IgD-negative memory B cell (primary cell): Measurements from ENCODE around the gene DLL3. TPM values are rescaled to one million over a fixed set of nuclear protein-coding genes. Genes with fewer than 3 reads are reported as not detected.
"Not testable (repeated sequence)": the region's sequence is repeated elsewhere in the genome, so short reads cannot be mapped to it uniquely, and the experiment has no call there.

Experiments
- H3K27ac Mint-ChIP-seq, 3 donors: one replicate each; pipeline ENCODE4 v1.8.0; 2020 to 2022; ENCODE audit warnings: mild to moderate bottlenecking in 3 of 3, mixed read lengths in 3 of 3, moderate library complexity in 1 of 3
- H3K27me3 Mint-ChIP-seq: one replicate; pipeline ENCODE4 v1.8.0; 2021; ENCODE audit warnings: mixed read lengths
- H3K36me3 Mint-ChIP-seq: one replicate; pipeline ENCODE4 v1.8.0; 2020; ENCODE audit warnings: mild to moderate bottlenecking, mixed read lengths
- H3K4me1 Mint-ChIP-seq, 3 donors: one replicate each; pipeline ENCODE4 v1.8.0; 2020 to 2022; ENCODE audit warnings: mixed read lengths in 3 of 3, mild to moderate bottlenecking in 1 of 3
- H3K4me3 Mint-ChIP-seq, 4 donors: one replicate each; pipeline ENCODE4 v1.8.0; 2020 to 2022; ENCODE audit warnings: mild to moderate bottlenecking in 4 of 4, mixed read lengths in 4 of 4, moderate library complexity in 3 of 4
- H3K9me3 Mint-ChIP-seq, 3 donors: one replicate each; pipeline ENCODE4 v1.8.0; 2020 to 2021; ENCODE audit warnings: mixed read lengths in 3 of 3, mild to moderate bottlenecking in 1 of 3
- polyA plus RNA-seq: library from polyadenylated mRNA; unstranded; fragments of 300-500 nt; fragmentation: Illumina TruSeq; gene quantifications from one replicate; pipeline ENCODE4 v1.2.3, GENCODE V29; 2021

Gene DLL3
- polyA plus RNA-seq, 1 donor from 2014 or later = 1.5 TPM

DNA sequence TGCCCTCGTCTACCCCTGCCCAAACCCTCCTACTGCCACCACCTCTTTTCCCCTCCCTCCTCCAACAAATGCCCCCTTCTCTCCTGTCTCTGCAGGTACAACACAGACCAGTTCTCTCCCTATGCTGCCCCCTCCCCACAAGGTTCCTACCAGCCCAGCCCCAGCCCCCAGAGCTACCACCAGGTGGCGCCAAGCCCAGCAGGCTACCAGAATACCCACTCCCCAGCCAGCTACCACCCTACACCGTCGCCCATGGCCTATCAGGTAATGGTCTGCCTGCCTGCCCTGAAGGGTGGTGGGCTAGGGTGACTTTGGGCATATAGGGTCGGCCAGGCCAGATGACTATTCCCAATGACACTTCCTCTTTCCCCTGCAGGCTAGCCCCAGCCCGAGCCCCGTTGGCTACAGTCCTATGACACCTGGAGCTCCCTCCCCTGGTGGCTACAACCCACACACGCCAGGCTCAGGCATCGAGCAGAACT lies 24.6 kb upstream of the DLL3 start:
- no peaks in the 10 kb centered on the region for H3K9me3 Mint-ChIP-seq
- H3K4me3 Mint-ChIP-seq = no peak overlapping the region
- peaks cover 16% of the 10 kb centered on the region for H3K36me3 Mint-ChIP-seq
- H3K27ac Mint-ChIP-seq = peak overlapping the region in 1 of 3 donors; percentile 51
- peaks cover 0 to 5% (median 0%) of the 10 kb centered on the region in 3 donors for H3K4me1 Mint-ChIP-seq
- H3K27me3 Mint-ChIP-seq = no peaks in the 10 kb centered on the region

GRCh38 chr19:39475748-39476147 lies 23.0 kb upstream of the DLL3 start:
- H3K9me3 Mint-ChIP-seq = no peaks in the 10 kb centered on the region
- H3K27ac Mint-ChIP-seq = peak overlapping the region in 1 of 3 donors; percentile 51
- peaks cover 9 to 15% (median 10%) of the 10 kb centered on the region in 3 donors for H3K4me1 Mint-ChIP-seq
- no peaks in the 10 kb centered on the region for H3K27me3 Mint-ChIP-seq
- peaks cover 16% of the 10 kb centered on the region for H3K36me3 Mint-ChIP-seq
- no peak overlapping the region for H3K4me3 Mint-ChIP-seq

DNA sequence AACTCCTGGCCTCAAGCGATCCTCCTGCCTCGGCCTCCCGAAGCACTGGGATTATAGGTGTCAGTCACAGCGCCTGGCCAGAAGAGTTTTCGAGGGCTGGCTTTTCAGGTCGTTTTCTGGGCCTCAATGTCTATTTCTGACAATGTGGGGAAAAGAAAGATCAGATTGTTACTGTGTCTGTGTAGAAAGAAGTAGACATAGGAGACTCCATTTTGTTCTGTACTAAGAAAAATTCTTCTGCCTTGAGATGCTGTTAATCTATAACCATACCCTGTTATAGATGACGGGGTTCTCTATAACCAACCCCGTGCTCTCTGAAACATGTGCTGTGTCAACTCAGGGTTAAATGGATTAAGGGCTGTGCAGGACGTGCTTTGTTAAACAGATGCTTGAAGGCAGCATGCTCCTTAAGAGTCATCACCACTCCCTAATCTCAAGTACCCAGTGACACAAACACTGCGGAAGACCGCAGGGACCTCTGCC lies 19.4 kb upstream of the DLL3 start:
- peak overlapping the region; percentile 81 to 97 (median 94) for H3K4me3 Mint-ChIP-seq
- not testable (repeated sequence) for H3K27me3 Mint-ChIP-seq

DNA sequence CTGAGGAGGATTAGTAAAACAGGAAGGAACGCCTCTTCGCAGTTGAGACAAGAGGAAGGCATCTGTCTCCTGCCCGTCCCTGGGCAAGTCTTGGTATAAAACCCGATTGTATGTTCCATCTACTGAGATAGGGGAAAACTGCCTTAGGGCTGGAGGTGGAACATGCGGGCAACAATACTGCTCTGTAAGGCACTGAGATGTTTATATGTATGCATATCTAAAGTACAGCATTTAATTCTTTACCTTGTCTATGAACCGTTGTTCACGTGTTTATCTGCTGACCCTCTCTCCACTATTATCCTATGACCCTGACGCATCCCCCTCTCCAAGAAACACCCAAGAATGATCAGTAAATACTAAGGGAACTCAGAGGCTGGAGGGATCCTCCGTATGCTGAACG lies 18.8 kb upstream of the DLL3 start:
- H3K9me3 Mint-ChIP-seq = no peaks in the 10 kb centered on the region
- peak overlapping the region; percentile 66 to 95 (median 78) for H3K27ac Mint-ChIP-seq
- H3K4me3 Mint-ChIP-seq = peak overlapping the region; percentile 81 to 97 (median 94)
- peaks cover 17 to 19% (median 17%) of the 10 kb centered on the region in 3 donors for H3K4me1 Mint-ChIP-seq
- peaks cover 11% of the 10 kb centered on the region for H3K36me3 Mint-ChIP-seq
- no peaks in the 10 kb centered on the region for H3K27me3 Mint-ChIP-seq

More for the DNA sequence above, 19.4 kb upstream of the DLL3 start:
- H3K36me3 Mint-ChIP-seq = peaks cover 14% of the 10 kb centered on the region
- H3K9me3 Mint-ChIP-seq = not testable (repeated sequence)
- H3K4me1 Mint-ChIP-seq = peaks cover 17 to 19% (median 19%) of the 10 kb centered on the region in 3 donors
- peak overlapping the region in 1 of 3 donors; percentile 66 for H3K27ac Mint-ChIP-seq

- Mint-ChIP-seq H3K36me3 (peaks cover 6% of the 10 kb centered on the region), H3K4me3 (peak within 1 kb of the TSS; percentile 81 to 97 (median 94)), H3K4me1 (peaks cover 17 to 20% (median 19%) of the 10 kb centered on the region in 3 donors), H3K27ac (peak within 1 kb of the TSS; percentile 66 to 95 (median 78)), H3K27me3 (no peaks in the 10 kb centered on the region), H3K9me3 (no peaks in the 10 kb centered on the region)
Measured at GRCh38 chr19:39480337-39481228, 18.2 kb upstream of the DLL3 start, which contains the start of gene TIMM50. Gene TIMM50 (plus strand): TSS chr19:39480838. CDS start chr19:39480854, 16 bp downstream.

DNA sequence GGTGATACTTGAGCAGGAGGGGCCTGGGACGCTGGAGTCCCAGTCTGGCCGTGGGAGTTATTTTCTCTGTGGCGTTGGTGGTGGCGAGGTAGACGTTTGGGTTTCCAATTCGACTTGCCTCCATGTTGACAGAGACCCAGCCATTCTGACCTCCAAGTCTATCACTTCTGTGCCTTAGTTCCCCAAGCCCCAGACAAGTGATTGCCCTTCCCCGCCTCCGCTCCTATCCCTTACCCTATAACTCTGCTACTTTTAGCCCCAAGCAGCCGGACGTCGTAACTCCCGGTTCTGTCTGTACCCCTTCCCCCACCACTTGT lies 17.6 kb upstream of the DLL3 start:
- Mint-ChIP-seq H3K27me3 (no peaks in the 10 kb centered on the region), H3K9me3 (no peaks in the 10 kb centered on the region), H3K4me1 (peaks cover 17 to 20% (median 19%) of the 10 kb centered on the region in 3 donors), H3K36me3 (peaks cover 5% of the 10 kb centered on the region), H3K27ac (peak overlapping the region; percentile 66 to 92 (median 78)), H3K4me3 (peak overlapping the region; percentile 81 to 97 (median 94))

DNA sequence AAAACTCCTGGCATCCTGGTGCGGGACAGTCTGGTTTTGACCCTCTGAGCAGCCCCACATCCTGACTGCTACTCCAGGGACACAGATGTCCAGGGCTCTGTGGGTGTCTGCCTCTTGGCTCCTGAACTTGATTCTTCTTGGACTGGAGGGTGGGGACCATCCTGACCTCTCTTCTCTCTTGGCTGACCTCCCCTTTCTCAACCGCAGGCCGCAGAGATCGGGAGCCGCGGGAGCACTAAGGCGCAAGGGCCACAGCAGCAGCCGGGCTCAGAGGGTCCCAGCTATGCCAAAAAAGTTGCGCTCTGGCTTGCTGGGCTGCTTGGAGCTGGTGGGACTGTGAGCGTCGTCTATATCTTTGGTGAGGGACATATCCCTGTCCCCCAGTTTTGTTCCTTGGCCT lies 17.1 kb upstream of the DLL3 start:
- Mint-ChIP-seq H3K4me1 (peaks cover 17 to 19% (median 19%) of the 10 kb centered on the region in 3 donors), H3K27ac (peak overlapping the region; percentile 66 to 92 (median 78)), H3K4me3 (peak overlapping the region; percentile 81 to 97 (median 94)), H3K36me3 (peaks cover 4% of the 10 kb centered on the region), H3K9me3 (no peaks in the 10 kb centered on the region), H3K27me3 (no peaks in the 10 kb centered on the region)

DNA sequence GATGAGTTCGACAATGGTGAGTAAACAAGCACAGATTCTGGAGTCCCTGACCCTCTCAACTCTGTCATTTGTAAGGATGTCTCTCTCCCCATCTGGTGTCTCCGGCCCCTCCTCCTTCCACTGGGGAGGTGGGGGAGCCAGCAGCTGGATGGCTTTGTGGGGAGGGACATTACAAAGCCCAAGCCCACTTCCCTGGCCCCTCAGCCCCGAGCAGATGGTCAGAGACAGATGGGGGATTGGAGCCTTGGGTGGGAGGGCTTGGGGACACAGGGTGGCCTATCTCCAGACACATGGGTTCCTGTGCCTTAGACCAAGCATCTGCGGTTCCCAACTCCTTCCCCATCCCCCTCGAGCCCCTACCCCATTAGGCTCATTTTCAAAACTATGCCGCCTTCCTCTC lies 15.6 kb upstream of the DLL3 start:
- Mint-ChIP-seq H3K27me3 (no peaks in the 10 kb centered on the region), H3K4me3 (peak overlapping the region in 3 of 4 donors; percentile 51 to 81 (median 73)), H3K27ac (peak overlapping the region in 1 of 3 donors; percentile 62), H3K36me3 (peaks cover 3% of the 10 kb centered on the region), H3K9me3 (no peaks in the 10 kb centered on the region), H3K4me1 (peaks cover 17 to 19% (median 19%) of the 10 kb centered on the region in 3 donors)

- H3K27ac Mint-ChIP-seq = no peak overlapping the region
- H3K4me1 Mint-ChIP-seq = peaks cover 0 to 3% (median 0%) of the 10 kb centered on the region in 3 donors
- no peaks in the 10 kb centered on the region for H3K9me3 Mint-ChIP-seq
- peak overlapping the region in 1 of 4 donors; percentile 65 for H3K4me3 Mint-ChIP-seq
- H3K27me3 Mint-ChIP-seq = no peaks in the 10 kb centered on the region
- no peaks in the 10 kb centered on the region for H3K36me3 Mint-ChIP-seq
Measured at GRCh38 chr19:39489756-39490155, 9.0 kb upstream of the DLL3 start.

- H3K4me1 Mint-ChIP-seq = no peaks in the 10 kb centered on the region
- peak overlapping the region in 1 of 4 donors; percentile 47 for H3K4me3 Mint-ChIP-seq
- H3K36me3 Mint-ChIP-seq = no peaks in the 10 kb centered on the region
- H3K27ac Mint-ChIP-seq = no peak overlapping the region
- no peaks in the 10 kb centered on the region for H3K27me3 Mint-ChIP-seq
- H3K9me3 Mint-ChIP-seq = no peaks in the 10 kb centered on the region
Measured at GRCh38 chr19:39492225-39492624, 6.5 kb upstream of the DLL3 start.

- Mint-ChIP-seq H3K36me3 (no peaks in the 10 kb centered on the region), H3K27ac (no peak overlapping the region), H3K4me3 (no peak overlapping the region), H3K27me3 (no peaks in the 10 kb centered on the region), H3K9me3 (no peaks in the 10 kb centered on the region), H3K4me1 (no peaks in the 10 kb centered on the region)
Measured at GRCh38 chr19:39492788-39493187, 6.0 kb upstream of the DLL3 start.

DNA sequence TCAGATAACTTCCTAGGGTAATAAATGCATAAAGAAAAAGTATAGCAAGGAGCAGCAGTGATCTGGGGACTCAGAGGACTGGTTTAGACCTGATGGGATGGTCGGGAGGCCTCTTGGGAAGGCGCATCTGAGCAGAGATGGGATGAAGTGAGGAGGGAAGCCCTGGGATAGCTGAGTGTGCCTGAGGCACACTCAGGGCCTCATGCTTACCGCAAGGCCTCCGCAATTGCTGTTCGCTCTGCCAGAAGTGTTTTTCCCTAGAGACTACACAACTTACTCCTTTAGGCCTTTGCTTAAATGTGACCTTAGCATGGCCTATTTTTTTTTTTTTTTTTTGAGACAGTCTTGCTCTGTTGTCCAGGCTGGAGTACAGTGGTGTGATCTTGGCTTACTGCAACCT lies 4.1 kb upstream of the DLL3 start:
- H3K27me3 Mint-ChIP-seq = peaks cover 11% of the 10 kb centered on the region
- H3K27ac Mint-ChIP-seq = no peak overlapping the region
- H3K4me3 Mint-ChIP-seq = no peak overlapping the region
- peaks cover 9 to 11% (median 9%) of the 10 kb centered on the region in 3 donors for H3K4me1 Mint-ChIP-seq
- no peaks in the 10 kb centered on the region for H3K36me3 Mint-ChIP-seq
- H3K9me3 Mint-ChIP-seq = no peaks in the 10 kb centered on the region

DNA sequence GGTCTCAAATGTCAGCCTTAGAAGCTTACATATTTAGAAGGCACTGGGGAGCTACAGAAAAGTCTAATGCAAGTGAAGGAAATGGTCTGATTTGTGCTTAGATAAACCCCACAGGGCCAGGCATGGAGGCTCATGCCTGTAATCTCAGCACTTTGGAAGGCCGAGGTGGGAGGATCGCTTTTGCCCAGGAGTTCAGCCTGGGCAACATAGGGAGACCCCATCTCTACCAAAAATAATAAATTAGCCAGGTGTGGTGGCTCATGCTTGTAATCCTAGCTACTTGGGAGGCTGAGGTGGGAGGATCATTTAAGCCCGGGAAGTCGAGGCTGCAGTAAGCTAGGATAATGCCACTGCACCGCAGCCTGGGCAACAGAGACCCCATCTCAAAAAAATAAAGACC lies 2.7 kb upstream of the DLL3 start:
- H3K27ac Mint-ChIP-seq = peak overlapping the region in 1 of 3 donors; percentile 69
- no peaks in the 10 kb centered on the region for H3K36me3 Mint-ChIP-seq
- no peaks in the 10 kb centered on the region for H3K9me3 Mint-ChIP-seq
- H3K4me1 Mint-ChIP-seq = peaks cover 11 to 14% (median 12%) of the 10 kb centered on the region in 3 donors
- H3K4me3 Mint-ChIP-seq = peak overlapping the region in 3 of 4 donors; percentile 32 to 53 (median 39)
- peaks cover 21% of the 10 kb centered on the region for H3K27me3 Mint-ChIP-seq

GRCh38 chr19:39497701-39497995 lies 1.1 kb upstream of the DLL3 start:
- no peaks in the 10 kb centered on the region for H3K9me3 Mint-ChIP-seq
- peak overlapping the region in 1 of 4 donors; percentile 45 for H3K4me3 Mint-ChIP-seq
- no peaks in the 10 kb centered on the region for H3K36me3 Mint-ChIP-seq
- H3K27ac Mint-ChIP-seq = no peak overlapping the region
- peaks cover 26% of the 10 kb centered on the region for H3K27me3 Mint-ChIP-seq
- peaks cover 11 to 14% (median 12%) of the 10 kb centered on the region in 3 donors for H3K4me1 Mint-ChIP-seq

GRCh38 chr19:39497996-39498797 lies 550 bp upstream of the DLL3 start:
- Mint-ChIP-seq H3K27ac (peak overlapping the region in 1 of 3 donors; percentile 3), H3K4me1 (peaks cover 11 to 15% (median 12%) of the 10 kb centered on the region in 3 donors), H3K27me3 (peaks cover 28% of the 10 kb centered on the region), H3K36me3 (no peaks in the 10 kb centered on the region), H3K9me3 (no peaks in the 10 kb centered on the region), H3K4me3 (peak overlapping the region; percentile 58 to 88 (median 78))
